Measurements from ENCODE around the gene ATL3. TPM values are rescaled to one million over a fixed set of nuclear protein-coding genes. Genes with fewer than 3 reads are reported as not detected.
A peak's percentile ranks its signal among the peaks of the same experiment; 100 is the strongest.

ATL3 gene
- total and polyA plus RNA-seq, 2 of the 4 experiments (the other 2 are of a cell fraction), result 19.9 to 131 TPM

DNA sequence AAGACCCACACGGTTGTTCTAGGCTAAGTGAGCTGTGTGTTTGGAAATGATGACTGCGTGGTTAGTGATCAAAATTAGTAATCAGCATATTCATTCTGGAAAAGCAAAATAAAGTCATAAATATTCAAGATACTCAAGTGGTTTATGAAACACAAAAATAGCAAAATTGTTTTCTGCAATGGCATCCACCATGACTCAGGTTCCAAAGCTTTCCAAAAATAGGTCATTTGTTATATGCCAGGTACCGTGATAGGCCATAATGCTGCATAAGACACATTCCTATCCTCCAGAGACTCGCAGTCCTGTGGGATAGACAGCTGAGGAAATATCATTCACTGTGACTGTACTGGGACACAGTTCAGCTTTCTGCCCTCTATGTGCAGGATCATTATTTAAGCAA lies 2.4 kb upstream of the ATL3 start:
- Histone ChIP-seq H4K20me1 (ENCODE audit: insufficient read depth, low read length) (no peaks in the 10 kb centered on the region), H4K91ac (ENCODE audit: insufficient read depth, low read depth, low read length) (no peak overlapping the region), H2BK15ac (ENCODE audit: low read depth, low read length) (no peak overlapping the region), H3K18ac (ENCODE audit: low read depth, low read length) (peak overlapping the region; percentile 19; the same call in 1 of the 2 replicates), H2BK5ac (ENCODE audit: low read depth, low read length, poor library complexity, severe bottlenecking) (peak overlapping the region; percentile 33), H3K9ac (ENCODE audit: low read depth, low read length) (no peak overlapping the region), H3K4ac (ENCODE audit: low read depth, low read length) (peak overlapping the region; percentile 30; the same call in 1 of the 2 replicates), H3K23ac (ENCODE audit: low read depth, low read length) (no peak overlapping the region), H3K9me3 (ENCODE audit: control insufficient read depth, insufficient read depth, low read length) (no peaks in the 10 kb centered on the region), H2BK20ac (ENCODE audit: low read depth, low read length) (no peak overlapping the region), H4K5ac (ENCODE audit: low read depth, low read length) (no peak overlapping the region; the same call in 1 of the 2 replicates), H3K56ac (ENCODE audit: extremely low read depth, insufficient read depth, low read length) (no peak overlapping the region), H4K8ac (ENCODE audit: low read depth in 2 of 2, low read length in 2 of 2) (peak overlapping the region in 1 of 2 experiments; percentile 6; a peak in 1 of 4 replicates), H3K4me3 (ENCODE audit: insufficient read depth, low read depth, low read length) (no peak overlapping the region), H2AFZ (replicated peaks; ENCODE audit: low read length, poor library complexity) (no peak overlapping the region), H2BK120ac (ENCODE audit: low read depth, low read length) (no peak overlapping the region), H3K4me2 (ENCODE audit: low read depth, low read length) (peak overlapping the region; percentile 35; the same call in 1 of the 2 replicates), H3K4me1 (ENCODE audit: control insufficient read depth, insufficient read depth, low read length) (peaks cover 8% of the 10 kb centered on the region), H3K36me3 (ENCODE audit: control insufficient read depth, insufficient read depth, low read length) (no peaks in the 10 kb centered on the region), H3K9me1 (ENCODE audit: insufficient read depth, low read length) (peaks cover 3% of the 10 kb centered on the region; the same call in 1 of the 2 replicates), H2AK9ac (replicated peaks; ENCODE audit: low read depth, low read length, poor library complexity) (no peak overlapping the region), H3K27ac (ENCODE audit: insufficient read depth, low read length) (no peak overlapping the region), H3K14ac (replicated peaks; ENCODE audit: low read depth, low read length) (no peak overlapping the region), H2AK5ac (ENCODE audit: low read depth, low read length) (peak overlapping the region; percentile 11; the same call in 1 of the 2 replicates), H3K79me1 (ENCODE audit: low read depth in 1 of 2, low read length in 2 of 2) (peaks cover 5% of the 10 kb centered on the region in 2 experiments; a peak in 2 of 4 replicates), H3K27me3 (ENCODE audit: control insufficient read depth, insufficient read depth, low read length) (no peaks in the 10 kb centered on the region)
- ATAC-seq (ENCODE audit: low read depth) (no peak), DNase-seq (peak; percentile 31)
- dilution Hi-C loops (cut with HindIII; ENCODE audit: low sequenced_read_pairs, unreplicated experiment) (no loop called here), in situ Hi-C loops (cut with MboI; ENCODE audit: low sequenced_read_pairs) (loop anchor here (25.0 kb wide), 1 partner anchor 786 kb away; the partner anchor contains the start of gene SLC3A2), intact Hi-C loops (cut with micrococcal nuclease) (no loop called here)
- TF ChIP-seq MAFK (IDR thresholded peaks at IDR 0.05; ENCODE audit: low read depth, low read length) (peak; percentile 25), CEBPB (IDR thresholded peaks at IDR 0.05; ENCODE audit: low read depth, low read length) (no peak), CHD1 (IDR thresholded peaks at IDR 0.05; ENCODE audit: low read depth, low read length) (no peak)
- ChIA-PET CTCF (no interaction called here), POLR2A (ENCODE audit: unreplicated experiment) (no interaction called here)
- WGBS, 2 experiments (ENCODE audit: extremely low coverage in 2 of 2, insufficient read length in 1 of 2), result no CpG with 5 or more reads among the region's 4 CpGs
- no TSS peak for BruUV-seq (replicated peaks)
